GM12891 (cell line): ENCODE data around the gene GOLGA7B.

Experiments used
- POLR2A ChIP-seq: IDR thresholded peaks from 2 replicates; pipeline ENCODE4 v1.6.1; 2011; ENCODE audit warnings: low read depth, low read length, control low read depth
- POLR2AphosphoS5 ChIP-seq: IDR thresholded peaks from 2 replicates; pipeline ENCODE4 v1.6.1; 2011; ENCODE audit warnings: low read depth, low read length, control low read depth
- SPI1 ChIP-seq: IDR thresholded peaks from 2 replicates; pipeline ENCODE4 v1.6.1; 2011; ENCODE audit warnings: low read depth, low read length, control low read depth
- TAF1 ChIP-seq: IDR thresholded peaks from 2 replicates; pipeline ENCODE4 v1.6.1; 2011; ENCODE audit warnings: low read depth, low read length, control low read depth

DNA sequence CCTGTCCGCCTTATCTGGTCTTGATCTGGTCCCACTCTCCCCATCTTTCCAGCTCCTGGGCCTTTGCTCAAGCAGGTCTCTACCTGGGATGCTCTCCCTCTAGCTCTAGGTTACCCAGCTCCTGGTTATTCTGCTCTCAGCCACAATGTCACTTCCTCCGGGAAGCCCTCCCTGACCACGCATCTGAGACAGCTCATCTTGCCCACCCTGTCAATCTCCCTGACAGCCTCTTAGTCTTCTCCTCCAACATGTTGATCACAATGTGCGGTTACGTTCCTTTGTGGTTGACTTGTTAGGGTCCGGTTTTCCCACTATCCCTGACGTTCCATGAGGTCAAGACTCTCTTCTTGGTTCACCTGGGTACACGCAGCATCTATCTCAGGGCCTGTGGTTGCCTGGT is 55.6 kb downstream of the GOLGA7B start:
- TF ChIP-seq POLR2A: no peak
- TF ChIP-seq POLR2AphosphoS5: no peak
- TF ChIP-seq TAF1: no peak
- TF ChIP-seq SPI1: no peak
